ENCODE data around the gene PMVK.

Gene PMVK

DNA sequence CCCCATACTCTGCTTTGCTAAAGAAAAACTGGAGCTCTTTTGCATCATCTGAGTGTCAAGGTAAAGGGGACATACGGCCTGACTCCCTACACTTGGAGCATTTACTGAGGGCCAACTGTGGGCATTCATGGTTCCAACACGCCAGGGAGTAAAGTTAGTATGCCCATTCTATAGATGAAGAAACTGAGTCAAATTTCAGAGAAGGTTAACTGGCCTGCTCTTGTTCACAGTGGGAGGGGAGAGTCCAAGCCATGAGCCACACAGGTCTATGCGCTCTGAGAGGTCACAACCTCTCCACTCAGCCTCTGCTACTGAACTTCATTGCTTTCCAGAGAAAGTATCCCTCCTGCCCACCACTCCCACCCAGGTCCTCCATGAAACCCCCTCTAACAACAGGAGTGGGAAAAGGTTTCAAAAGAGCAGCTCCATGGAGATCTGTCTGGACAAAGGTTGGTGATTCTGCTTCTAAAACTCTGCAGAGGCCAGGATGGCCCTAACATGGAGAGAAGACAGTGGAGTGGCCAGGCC, 59.6 kb downstream of the PMVK start:
- TF ChIP-seq FOXP2 (optimal IDR thresholded peaks at IDR 0.05; ENCODE audit: borderline replicate concordance, extremely low read depth, extremely low read length, insufficient read depth) (no peak), SIN3A (IDR thresholded peaks at IDR 0.05; ENCODE audit: borderline replicate concordance, insufficient read depth, low read length) (no peak), TAF1 (IDR thresholded peaks at IDR 0.05; ENCODE audit: borderline replicate concordance, insufficient read depth, low read length) (no peak), POLR2AphosphoS5 (IDR thresholded peaks at IDR 0.05; ENCODE audit: low read depth, low read length) (no peak)
- TF ChIP-seq, protein P1, sequence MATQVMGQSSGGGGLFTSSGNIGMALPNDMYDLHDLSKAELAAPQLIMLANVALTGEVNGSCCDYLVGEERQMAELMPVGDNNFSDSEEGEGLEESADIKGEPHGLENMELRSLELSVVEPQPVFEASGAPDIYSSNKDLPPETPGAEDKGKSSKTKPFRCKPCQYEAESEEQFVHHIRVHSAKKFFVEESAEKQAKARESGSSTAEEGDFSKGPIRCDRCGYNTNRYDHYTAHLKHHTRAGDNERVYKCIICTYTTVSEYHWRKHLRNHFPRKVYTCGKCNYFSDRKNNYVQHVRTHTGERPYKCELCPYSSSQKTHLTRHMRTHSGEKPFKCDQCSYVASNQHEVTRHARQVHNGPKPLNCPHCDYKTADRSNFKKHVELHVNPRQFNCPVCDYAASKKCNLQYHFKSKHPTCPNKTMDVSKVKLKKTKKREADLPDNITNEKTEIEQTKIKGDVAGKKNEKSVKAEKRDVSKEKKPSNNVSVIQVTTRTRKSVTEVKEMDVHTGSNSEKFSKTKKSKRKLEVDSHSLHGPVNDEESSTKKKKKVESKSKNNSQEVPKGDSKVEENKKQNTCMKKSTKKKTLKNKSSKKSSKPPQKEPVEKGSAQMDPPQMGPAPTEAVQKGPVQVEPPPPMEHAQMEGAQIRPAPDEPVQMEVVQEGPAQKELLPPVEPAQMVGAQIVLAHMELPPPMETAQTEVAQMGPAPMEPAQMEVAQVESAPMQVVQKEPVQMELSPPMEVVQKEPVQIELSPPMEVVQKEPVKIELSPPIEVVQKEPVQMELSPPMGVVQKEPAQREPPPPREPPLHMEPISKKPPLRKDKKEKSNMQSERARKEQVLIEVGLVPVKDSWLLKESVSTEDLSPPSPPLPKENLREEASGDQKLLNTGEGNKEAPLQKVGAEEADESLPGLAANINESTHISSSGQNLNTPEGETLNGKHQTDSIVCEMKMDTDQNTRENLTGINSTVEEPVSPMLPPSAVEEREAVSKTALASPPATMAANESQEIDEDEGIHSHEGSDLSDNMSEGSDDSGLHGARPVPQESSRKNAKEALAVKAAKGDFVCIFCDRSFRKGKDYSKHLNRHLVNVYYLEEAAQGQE (IDR thresholded peaks at IDR 0.05; ENCODE audit: insufficient read depth in 1 of 2, low read depth in 2 of 2, low read length in 2 of 2), result no peak

Measured in PFSK-1 (cell line).